ENCODE data around the gene OVAAL.

OVAAL gene

GRCh38 chr1:180571060-180571831, 12.5 kb downstream of the OVAAL start:
- no peak for DNase-seq (ENCODE audit: low read depth in 2 of 2, low spot score in 1 of 2)

- no peak for DNase-seq (ENCODE audit: low read depth in 2 of 2, low spot score in 1 of 2)
These were observed 13.3 kb downstream of the OVAAL start for GRCh38 chr1:180571832-180572636.

GRCh38 chr1:180572760-180573159, 14.0 kb downstream of the OVAAL start:
- DNase-seq (ENCODE audit: low read depth in 2 of 2, low spot score in 1 of 2): no peak

- DNase-seq (ENCODE audit: low read depth in 2 of 2, low spot score in 1 of 2): no peak
These were observed 15.4 kb downstream of the OVAAL start for GRCh38 chr1:180574031-180574713.

- DNase-seq (ENCODE audit: low read depth in 2 of 2, low spot score in 1 of 2): no peak
These were observed 18.6 kb downstream of the OVAAL start for GRCh38 chr1:180577361-180577760.

GRCh38 chr1:180579961-180580611, 21.3 kb downstream of the OVAAL start:
- no peak for DNase-seq (ENCODE audit: low read depth in 2 of 2, low spot score in 1 of 2)

GRCh38 chr1:180581635-180582039, 22.9 kb downstream of the OVAAL start:
- DNase-seq (ENCODE audit: low read depth in 2 of 2, low spot score in 1 of 2): no peak

GRCh38 chr1:180584869-180585268, 26.1 kb downstream of the OVAAL start:
- no peak for DNase-seq (ENCODE audit: low read depth in 2 of 2, low spot score in 1 of 2)

GRCh38 chr1:180585994-180586359, 27.2 kb downstream of the OVAAL start:
- DNase-seq (ENCODE audit: low read depth in 2 of 2, low spot score in 1 of 2): no peak

- no peak for DNase-seq (ENCODE audit: low read depth in 2 of 2, low spot score in 1 of 2)
These were observed 27.9 kb downstream of the OVAAL start for GRCh38 chr1:180586671-180587155.

GRCh38 chr1:180588121-180588520, 29.4 kb downstream of the OVAAL start:
- no peak for DNase-seq (ENCODE audit: low read depth in 2 of 2, low spot score in 1 of 2)

GRCh38 chr1:180590889-180591288, 32.1 kb downstream of the OVAAL start:
- DNase-seq (ENCODE audit: low read depth in 2 of 2, low spot score in 1 of 2): no peak

GRCh38 chr1:180593382-180593781, 34.6 kb downstream of the OVAAL start:
- no peak for DNase-seq (ENCODE audit: low read depth in 2 of 2, low spot score in 1 of 2)

GRCh38 chr1:180594723-180595122, 36.0 kb downstream of the OVAAL start:
- no peak for DNase-seq (ENCODE audit: low read depth in 2 of 2, low spot score in 1 of 2)

GRCh38 chr1:180595966-180596365, 37.2 kb downstream of the OVAAL start:
- DNase-seq (ENCODE audit: low read depth in 2 of 2, low spot score in 1 of 2): no peak

GRCh38 chr1:180597520-180597919, 38.8 kb downstream of the OVAAL start:
- DNase-seq (ENCODE audit: low read depth in 2 of 2, low spot score in 1 of 2): no peak

GRCh38 chr1:180598333-180598974, 39.7 kb downstream of the OVAAL start:
- no peak for DNase-seq (ENCODE audit: low read depth in 2 of 2, low spot score in 1 of 2)

GRCh38 chr1:180600343-180600742, 41.6 kb downstream of the OVAAL start:
- DNase-seq (ENCODE audit: low read depth in 2 of 2, low spot score in 1 of 2): no peak

GRCh38 chr1:180601512-180601911, 42.7 kb downstream of the OVAAL start:
- DNase-seq (ENCODE audit: low read depth in 2 of 2, low spot score in 1 of 2): no peak

GRCh38 chr1:180603223-180603849, 44.6 kb downstream of the OVAAL start:
- no peak for DNase-seq (ENCODE audit: low read depth in 2 of 2, low spot score in 1 of 2)

Data from stimulated activated CD8-positive, alpha-beta memory T cell treated with anti-CD3 and anti-CD28 coated beads, Interleukin-4, amount 100 ng/mL, for 4 hours (primary cell).